Measurements from ENCODE around the gene DNAH6. TPM values are rescaled to one million over a fixed set of nuclear protein-coding genes. Genes with fewer than 3 reads are reported as not detected.

Gene DNAH6
- total RNA-seq, 1 experiment from 2014 or later: 0.32 TPM

- no peak for TF ChIP-seq CTCF (IDR thresholded peaks at IDR 0.05; ENCODE audit: insufficient read depth in 1 of 2, low read depth in 1 of 2, low read length in 1 of 2, severe bottlenecking in 1 of 2, unreplicated experiment in 1 of 2)
- Histone ChIP-seq H3K4me1 (no peaks in the 10 kb centered on the region), H3K4me3 (ENCODE audit: low read depth, low read length) (no peak overlapping the region), H3K36me3 (ENCODE audit: control insufficient read depth, insufficient read depth, low read length) (no peaks in the 10 kb centered on the region), H3K9me3 (peaks cover 5% of the 10 kb centered on the region), H3K27me3 (replicated peaks; ENCODE audit: control insufficient read depth, insufficient read depth, low read length) (no peaks in the 10 kb centered on the region)
- Mint-ChIP-seq H3K27ac (ENCODE audit: unreplicated experiment) (no peak overlapping the region), H3K27me3 (ENCODE audit: insufficient read depth, unreplicated experiment) (no peaks in the 10 kb centered on the region), H3K36me3 (ENCODE audit: insufficient read depth, unreplicated experiment) (no peaks in the 10 kb centered on the region), H3K9me3 (ENCODE audit: unreplicated experiment) (peaks cover 10% of the 10 kb centered on the region), H3K4me3 (ENCODE audit: unreplicated experiment) (no peak overlapping the region), H3K4me1 (ENCODE audit: low read depth, unreplicated experiment) (no peaks in the 10 kb centered on the region)
- POLR2A ChIA-PET: no interaction called here
- BruUV-seq (replicated peaks): no TSS peak
- CTCF ChIA-PET: no interaction called here
- DNase-seq: no peak
- intact Hi-C loops (cut with micrococcal nuclease; ENCODE audit: unreplicated experiment): no loop called here
These were observed 316.6 kb downstream of the DNAH6 start for GRCh38 chr2:84832772-84833461.

GRCh38 chr2:84833481-84834150 is 317.3 kb downstream of the DNAH6 start:
- H3K4me3 Mint-ChIP-seq (ENCODE audit: unreplicated experiment): no peak overlapping the region
- no TSS peak for BruUV-seq (replicated peaks)
- H3K36me3 ChIP-seq (ENCODE audit: control insufficient read depth, insufficient read depth, low read length): no peaks in the 10 kb centered on the region
- H3K9me3 ChIP-seq: peaks cover 5% of the 10 kb centered on the region
- H3K4me1 ChIP-seq: no peaks in the 10 kb centered on the region
- TF ChIP-seq CTCF (IDR thresholded peaks at IDR 0.05; ENCODE audit: insufficient read depth in 1 of 2, low read depth in 1 of 2, low read length in 1 of 2, severe bottlenecking in 1 of 2, unreplicated experiment in 1 of 2): no peak
- no peak for DNase-seq
- no peaks in the 10 kb centered on the region for H3K4me1 Mint-ChIP-seq (ENCODE audit: low read depth, unreplicated experiment)
- ChIA-PET CTCF (no interaction called here), POLR2A (no interaction called here)
- H3K36me3 Mint-ChIP-seq (ENCODE audit: insufficient read depth, unreplicated experiment): no peaks in the 10 kb centered on the region
- H3K9me3 Mint-ChIP-seq (ENCODE audit: unreplicated experiment): peaks cover 10% of the 10 kb centered on the region
- intact Hi-C loops (cut with micrococcal nuclease; ENCODE audit: unreplicated experiment): no loop called here
- no peaks in the 10 kb centered on the region for H3K27me3 ChIP-seq (replicated peaks; ENCODE audit: control insufficient read depth, insufficient read depth, low read length)
- H3K4me3 ChIP-seq (ENCODE audit: low read depth, low read length): no peak overlapping the region
- H3K27ac Mint-ChIP-seq (ENCODE audit: unreplicated experiment): no peak overlapping the region
- H3K27me3 Mint-ChIP-seq (ENCODE audit: insufficient read depth, unreplicated experiment): no peaks in the 10 kb centered on the region

- H3K27ac Mint-ChIP-seq (ENCODE audit: unreplicated experiment): no peak overlapping the region
- intact Hi-C loops (cut with micrococcal nuclease; ENCODE audit: unreplicated experiment): no loop called here
- H3K4me3 ChIP-seq (ENCODE audit: low read depth, low read length): no peak overlapping the region
- H3K9me3 ChIP-seq: peaks cover 5% of the 10 kb centered on the region
- peaks cover 8% of the 10 kb centered on the region for H3K27me3 Mint-ChIP-seq (ENCODE audit: insufficient read depth, unreplicated experiment)
- peaks cover 10% of the 10 kb centered on the region for H3K9me3 Mint-ChIP-seq (ENCODE audit: unreplicated experiment)
- no peaks in the 10 kb centered on the region for H3K36me3 Mint-ChIP-seq (ENCODE audit: insufficient read depth, unreplicated experiment)
- no TSS peak for BruUV-seq (replicated peaks)
- no peaks in the 10 kb centered on the region for H3K4me1 ChIP-seq
- no peaks in the 10 kb centered on the region for H3K27me3 ChIP-seq (replicated peaks; ENCODE audit: control insufficient read depth, insufficient read depth, low read length)
- ChIA-PET POLR2A (no interaction called here), CTCF (no interaction called here)
- peaks cover 11% of the 10 kb centered on the region for H3K4me1 Mint-ChIP-seq (ENCODE audit: low read depth, unreplicated experiment)
- H3K4me3 Mint-ChIP-seq (ENCODE audit: unreplicated experiment): no peak overlapping the region
- no peaks in the 10 kb centered on the region for H3K36me3 ChIP-seq (ENCODE audit: control insufficient read depth, insufficient read depth, low read length)
- TF ChIP-seq CTCF (IDR thresholded peaks at IDR 0.05; ENCODE audit: insufficient read depth in 1 of 2, low read depth in 1 of 2, low read length in 1 of 2, severe bottlenecking in 1 of 2, unreplicated experiment in 1 of 2): no peak
- no peak for DNase-seq
These were observed 319.9 kb downstream of the DNAH6 start for GRCh38 chr2:84836215-84836614.

Measured in Caco-2 (cell line).